Activated CD4-positive, alpha-beta T cell treated with anti-CD3 and anti-CD28 coated beads for 24 hours (primary cell): ENCODE results near the gene NCAM2.

Source experiments
- DNase-seq, 2 donors: peaks; one replicate each; pipeline ENCODE4 v3.0.0-alpha.2; 2020; ENCODE audit warnings: low read depth in 2 of 2

Gene NCAM2

DNA sequence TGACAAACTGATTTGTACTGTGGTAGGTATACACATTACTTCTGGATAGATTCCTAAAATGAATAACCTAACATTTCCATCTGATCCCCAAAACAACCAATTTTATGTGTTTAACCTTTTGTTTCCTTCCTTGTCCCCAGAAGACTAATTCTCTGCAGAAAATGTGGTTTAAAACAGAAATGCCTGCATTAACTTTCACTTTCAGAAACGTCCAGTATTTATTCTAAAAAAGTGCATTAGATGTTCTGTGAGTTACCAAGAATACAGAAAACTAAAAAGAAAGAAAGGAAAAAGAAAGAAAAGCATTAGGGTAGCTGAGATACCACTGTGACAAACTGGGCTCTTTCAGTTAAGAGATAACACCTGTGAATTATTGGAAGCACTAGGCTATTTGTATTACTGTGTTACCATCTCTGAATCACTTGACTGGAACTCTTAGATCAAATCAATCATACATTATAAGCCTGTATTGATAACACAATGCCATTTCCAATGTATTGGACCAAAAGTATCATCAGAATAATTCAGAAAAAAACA, 177.7 kb downstream of the NCAM2 start:
- no peak for DNase-seq

DNA sequence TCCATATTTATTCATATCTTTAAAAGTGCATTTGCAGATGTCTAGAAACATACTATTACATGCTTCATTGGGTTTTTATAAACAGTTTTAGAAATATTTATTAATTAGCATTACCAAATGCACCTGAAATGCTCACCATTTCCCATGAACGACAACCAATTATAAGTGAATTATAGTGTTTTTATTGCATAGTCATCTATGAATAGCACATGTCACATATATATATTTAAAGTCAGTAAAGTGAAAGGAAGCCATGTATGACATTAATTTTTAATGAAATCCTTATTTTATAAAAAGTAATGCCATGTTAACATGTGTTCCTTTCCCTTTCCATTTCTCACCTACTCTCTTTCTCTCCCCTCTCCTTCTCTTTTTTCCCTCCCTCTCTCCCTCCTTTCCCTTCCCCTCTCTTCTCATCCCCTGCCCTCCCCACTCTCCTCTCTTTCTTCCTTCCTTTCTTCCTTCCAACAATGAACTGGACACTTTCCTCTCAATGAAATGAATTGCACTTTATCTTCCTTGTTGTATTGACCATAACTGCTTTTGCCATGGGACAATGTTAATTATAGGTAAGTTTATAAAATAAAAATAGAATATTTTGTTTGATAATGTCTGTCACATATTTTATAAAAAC, 179.3 kb downstream of the NCAM2 start:
- no peak for DNase-seq

DNA sequence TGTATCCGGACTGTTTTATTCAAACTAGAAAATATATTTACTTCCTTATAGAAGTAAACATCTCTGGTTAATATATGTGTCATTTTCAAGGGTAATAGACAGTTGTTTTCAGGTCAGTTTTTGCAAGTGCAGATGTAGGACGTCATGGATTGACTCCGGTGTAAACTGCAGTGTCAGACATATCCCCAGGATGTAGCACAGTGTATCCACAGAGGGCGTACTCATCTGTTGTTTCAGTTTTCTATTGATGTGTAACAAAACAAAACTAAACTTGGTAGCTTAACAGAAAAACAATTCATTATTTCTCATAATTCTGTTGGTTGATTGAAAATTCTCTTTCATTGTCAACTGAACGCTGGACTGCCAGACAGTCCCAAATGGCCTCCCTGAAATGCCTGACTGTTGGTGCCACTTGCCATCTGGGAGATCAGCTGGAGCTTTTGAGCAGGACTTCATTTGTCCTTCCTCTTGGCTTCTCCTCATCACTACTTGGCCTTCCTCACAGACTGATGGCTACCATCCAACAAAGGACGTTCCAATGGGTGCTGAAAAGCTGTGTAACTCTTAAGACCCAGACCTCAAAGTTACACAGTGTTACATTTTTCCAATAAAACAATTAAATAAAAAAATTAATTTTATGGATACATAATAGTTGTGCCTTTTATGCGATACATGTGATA, 181.6 kb downstream of the NCAM2 start:
- DNase-seq, result no peak

DNA sequence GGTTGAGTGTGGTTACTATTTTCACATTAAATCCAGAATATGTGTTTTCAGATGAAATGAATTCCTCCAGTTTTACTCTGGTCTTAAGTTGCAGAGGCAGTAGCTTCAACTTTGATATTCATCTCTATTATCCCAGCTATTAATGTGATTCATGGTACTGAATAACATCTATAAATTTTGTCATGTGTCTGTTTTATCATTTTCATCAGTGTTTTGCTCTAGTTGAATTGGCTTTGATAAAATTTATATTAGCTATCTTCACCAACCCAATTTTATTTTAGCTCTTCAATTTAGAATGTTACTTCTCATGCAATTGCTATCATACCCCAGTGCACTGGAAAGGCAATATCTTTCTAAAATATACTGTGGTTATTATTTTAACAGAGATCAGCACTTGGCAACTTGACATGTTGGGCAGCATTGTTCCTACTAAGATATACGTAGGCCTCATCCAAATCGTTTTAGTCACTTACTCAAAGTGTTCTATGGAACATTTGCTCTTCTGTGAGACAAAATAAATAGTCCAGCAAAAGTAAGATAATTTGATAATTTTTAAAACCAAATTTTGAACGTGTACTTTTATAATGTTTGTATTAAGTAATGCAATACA, 184.3 kb downstream of the NCAM2 start:
- no peak for DNase-seq

DNA sequence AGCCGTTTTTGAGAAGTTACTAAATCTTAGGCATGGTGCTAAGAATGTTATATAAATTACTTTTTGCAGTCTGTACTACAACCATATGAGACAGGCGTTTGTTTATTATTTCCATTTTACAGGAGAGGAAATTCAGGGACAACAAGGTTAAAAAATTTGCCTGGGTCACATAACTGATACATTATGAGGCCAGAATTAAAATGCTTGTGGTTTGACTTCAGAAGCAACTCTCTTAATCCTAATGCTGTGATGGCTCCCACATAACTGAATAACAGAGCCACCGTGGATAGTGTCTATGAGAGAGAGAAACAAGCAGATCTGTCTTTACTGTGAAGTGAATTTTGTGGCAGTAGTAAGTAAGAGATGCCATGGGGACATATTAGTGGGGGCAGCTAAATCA, 184.9 kb downstream of the NCAM2 start:
- no peak for DNase-seq

DNA sequence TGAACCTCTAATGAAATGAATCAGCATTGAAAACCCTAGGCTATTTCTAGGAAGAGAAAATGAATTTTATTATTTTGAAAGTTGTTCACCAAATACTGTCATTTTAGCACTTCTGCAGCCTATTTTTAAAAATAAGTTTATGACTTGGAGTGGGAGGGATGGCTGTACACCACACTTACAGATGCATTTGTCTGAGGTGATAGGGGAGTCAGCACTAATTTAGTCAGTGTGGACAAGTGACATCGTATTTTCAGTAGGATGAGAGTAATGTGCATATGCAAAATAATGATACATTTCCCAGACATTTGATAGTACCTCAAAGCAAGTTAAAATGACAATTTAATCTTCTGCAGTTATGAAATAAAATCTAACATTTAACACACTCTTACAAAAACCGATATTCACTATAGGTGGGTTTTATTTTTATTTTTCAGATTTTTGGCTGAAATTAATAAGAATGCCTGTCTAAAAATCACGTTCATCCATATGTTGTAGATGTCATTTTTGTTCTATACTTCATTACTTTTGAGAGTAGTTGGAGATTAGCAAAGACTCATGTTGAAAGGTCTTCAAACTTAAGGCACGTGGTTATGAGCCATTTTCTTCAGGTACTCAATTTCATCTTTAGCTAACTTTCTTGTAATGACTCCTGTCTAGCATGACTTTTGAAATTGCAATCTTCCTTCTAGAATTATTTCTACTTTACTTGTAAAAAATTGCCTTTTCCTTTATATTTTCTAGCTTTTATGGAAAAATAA, 186.7 kb downstream of the NCAM2 start:
- no peak for DNase-seq

DNA sequence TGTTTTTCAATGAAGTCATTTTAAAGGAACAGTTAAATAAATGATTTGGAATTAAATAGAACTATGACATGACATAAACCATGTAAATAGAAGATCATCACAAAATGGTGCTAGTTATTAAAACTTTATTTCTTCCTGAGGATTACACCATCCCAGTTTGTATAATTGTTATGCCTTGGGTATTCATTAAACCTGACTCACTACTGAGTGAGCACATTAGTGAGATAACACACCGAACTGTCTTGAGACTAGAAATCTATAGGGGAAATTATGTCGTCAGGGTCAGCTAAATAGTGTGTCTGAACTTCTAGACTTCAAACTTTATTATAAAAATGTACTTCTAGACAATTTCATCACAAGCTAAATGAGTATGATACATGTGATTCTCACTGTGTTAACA, 189.4 kb downstream of the NCAM2 start:
- DNase-seq, result no peak

DNA sequence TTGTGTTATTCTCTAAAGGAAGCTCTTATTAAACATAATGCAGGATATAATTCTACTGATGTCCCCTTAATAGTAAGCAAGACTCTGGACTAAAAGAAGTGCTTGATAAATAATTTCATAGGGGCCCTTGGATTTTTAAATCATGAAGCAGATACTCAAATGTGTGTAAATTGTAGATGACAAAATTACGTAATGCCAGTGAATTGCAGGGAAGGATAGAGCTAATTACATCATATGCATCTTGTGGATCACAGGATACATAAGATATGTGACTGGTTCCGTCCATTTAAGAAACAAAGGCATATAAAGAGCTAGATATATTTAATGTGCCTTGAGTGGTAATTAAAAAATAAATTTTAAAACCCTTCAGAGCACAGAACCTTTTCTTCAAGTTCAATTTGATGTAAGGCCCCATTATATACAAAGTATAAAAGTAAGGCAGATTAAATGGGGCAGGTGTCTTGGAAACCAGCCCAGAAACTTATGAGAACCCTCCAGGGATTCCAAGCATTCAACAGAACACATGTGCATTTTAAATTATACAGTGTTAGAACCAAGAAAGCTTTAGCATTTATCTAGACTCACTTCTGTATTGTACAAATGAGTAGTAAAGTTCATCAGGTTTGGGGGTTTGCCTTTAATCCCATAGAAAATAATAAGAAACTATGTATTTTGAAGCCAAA, 190.4 kb downstream of the NCAM2 start:
- DNase-seq, result no peak

DNA sequence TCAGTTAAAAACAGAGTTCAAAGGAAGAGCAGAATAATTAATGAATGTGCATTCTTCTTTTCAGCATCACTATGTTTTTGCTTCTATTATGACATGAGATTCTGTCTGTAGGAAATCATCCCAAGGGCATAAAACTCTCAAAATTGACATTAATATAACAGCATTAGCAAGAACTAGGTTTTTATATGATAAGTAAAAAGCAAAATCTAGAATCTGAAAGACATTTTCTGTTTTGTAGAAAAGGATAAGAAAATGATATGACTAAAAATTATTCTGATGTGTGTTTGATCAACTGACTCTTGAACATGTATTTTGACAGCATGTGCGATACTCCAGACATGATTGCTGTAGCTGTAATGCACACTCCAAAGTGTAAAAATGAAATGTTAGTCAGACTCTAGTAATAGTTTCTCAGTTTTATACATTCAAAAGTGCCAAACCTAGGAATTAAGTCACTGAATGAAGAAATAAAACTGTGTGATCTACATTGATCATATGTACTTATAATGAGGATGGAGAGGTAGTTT, 197.3 kb downstream of the NCAM2 start:
- no peak for DNase-seq

DNA sequence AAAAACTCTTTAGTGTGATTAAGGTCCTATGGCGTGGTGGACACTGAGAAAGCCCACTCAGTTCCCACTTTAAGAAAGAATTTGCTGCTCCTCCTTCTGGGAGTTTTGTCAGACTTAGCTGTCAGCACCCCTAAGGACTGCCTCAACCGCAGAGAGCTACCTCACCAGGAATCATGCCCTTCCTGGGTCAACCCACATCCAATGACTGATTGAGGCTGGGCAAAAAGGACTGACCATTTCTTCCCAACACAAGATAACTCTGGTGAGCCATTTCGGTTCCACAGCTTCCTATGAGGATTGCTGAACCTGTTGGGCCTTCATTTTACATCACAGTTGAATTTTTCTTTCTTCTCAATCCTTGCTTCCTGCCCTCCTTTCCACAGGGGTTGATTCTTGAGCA, 197.9 kb downstream of the NCAM2 start:
- DNase-seq, result no peak

DNA sequence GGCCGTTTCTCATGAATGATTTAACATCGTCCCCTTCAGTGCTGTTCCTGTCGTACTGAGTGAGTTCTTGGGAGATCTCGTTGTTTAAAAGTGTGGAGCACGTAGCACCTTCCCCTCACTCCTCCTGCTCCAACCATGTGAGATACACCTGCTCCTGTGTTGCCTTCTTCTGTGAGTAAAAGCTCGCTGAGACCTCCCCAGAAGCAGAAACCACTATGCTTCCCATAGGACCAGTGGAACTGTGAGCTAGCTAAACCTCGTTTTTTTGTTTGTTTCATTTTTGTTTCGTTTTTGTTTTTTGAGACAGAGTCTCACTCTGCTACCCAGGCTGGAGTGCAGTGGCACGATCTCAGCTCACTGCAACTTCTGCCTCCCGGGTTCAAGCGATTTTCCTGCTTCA, 198.6 kb downstream of the NCAM2 start:
- no peak for DNase-seq

DNA sequence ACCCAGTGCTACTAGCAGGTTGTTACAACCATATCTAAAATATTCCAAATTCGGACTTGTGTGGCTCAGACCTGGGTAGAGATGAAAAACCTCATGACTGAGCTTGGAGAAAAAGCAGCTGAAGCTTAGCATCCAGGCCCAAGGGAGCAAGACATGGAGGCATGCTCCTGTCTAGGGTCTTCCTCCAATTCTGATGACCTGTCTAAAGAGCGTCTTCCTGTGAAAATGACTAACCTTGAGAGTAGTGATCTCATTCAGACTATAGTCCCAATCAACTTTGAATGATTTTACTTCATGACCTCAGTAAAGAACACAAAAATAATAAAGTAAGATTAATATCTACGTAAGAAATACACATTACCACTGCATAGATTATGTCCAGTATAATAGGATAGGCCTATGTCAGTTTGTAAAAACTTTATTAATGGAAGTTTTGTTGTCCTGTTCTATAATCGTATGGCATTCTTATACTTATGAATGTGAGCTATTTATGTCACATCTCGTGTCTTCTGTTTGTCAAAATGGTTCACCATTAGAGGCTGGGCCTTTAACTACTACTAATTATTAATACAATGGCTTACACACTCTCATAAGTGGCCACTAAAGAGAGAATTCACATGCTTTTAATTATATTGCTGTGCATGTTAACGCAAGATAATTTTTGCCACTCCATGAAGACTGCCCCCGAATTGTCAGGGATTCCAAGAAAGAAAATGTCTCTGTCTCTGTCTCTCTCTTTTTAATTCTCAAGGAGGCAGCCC, 201.3 kb downstream of the NCAM2 start:
- DNase-seq, result no peak

DNA sequence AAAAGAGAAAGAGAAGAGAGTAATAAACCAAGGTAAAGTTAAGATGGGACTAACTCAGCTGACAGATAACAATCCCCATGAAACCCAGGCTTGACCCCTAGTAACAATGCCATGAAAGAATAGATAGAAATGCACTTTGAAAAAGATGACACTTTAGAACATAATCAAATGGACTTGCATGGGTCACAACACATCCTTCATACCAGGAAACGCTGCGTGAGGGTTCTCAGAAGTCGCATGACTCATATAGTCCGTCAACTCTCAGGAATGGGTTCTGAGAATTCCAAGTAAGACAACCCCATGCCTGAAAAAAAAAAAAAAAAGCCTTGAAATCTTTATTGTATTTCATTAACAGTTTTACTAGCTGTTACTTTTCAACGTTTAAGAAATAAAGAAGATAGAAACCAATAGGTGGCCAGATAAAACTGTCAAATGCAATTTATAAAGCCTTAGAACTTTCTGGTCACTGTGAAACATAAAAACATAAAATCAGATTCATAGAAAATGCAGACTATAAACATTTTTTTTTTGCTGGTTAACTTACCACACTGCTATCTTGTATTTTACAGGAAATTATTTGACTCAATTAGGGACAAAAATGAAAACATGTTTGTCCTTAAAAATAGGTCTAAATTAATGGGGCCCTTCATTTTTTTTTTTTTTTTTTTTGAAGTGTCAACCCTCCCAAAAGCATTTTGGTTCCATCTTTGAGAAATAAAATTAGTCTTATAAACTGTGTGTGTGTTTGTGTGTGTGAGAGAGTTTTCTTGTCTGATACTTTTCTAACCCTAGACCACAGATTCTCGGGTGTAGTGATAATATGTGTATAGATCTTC, 202.1 kb downstream of the NCAM2 start:
- DNase-seq, result no peak

DNA sequence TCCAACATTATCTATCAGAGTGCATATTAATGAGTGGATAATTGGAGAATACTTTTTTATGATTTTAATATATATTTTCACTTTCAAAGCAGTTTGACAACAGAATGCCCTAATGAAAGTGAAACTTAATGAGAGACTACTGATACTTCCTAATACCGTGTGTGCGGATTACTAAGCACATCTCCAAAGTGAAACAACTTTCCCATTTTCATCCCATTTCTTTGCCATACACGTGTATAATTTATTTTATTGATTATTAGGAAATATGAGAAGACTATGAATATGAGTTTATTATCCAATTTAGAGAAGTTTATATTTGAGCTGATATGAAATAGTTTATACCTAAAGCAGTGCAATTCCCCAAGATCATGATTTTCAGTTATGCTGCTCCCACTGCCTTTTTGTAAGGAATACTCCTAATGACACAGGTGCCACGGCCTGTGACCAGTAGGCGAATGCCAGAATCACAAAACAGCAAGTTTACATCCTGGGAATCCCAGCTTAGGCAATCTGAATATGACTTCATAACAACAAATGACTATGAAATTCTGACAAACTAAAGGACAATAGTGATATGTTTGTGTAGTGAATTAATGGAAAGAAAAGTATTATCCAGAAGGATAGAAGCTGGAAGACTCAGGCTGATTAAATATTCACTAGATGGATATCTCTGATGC, 202.9 kb downstream of the NCAM2 start:
- no peak for DNase-seq

DNA sequence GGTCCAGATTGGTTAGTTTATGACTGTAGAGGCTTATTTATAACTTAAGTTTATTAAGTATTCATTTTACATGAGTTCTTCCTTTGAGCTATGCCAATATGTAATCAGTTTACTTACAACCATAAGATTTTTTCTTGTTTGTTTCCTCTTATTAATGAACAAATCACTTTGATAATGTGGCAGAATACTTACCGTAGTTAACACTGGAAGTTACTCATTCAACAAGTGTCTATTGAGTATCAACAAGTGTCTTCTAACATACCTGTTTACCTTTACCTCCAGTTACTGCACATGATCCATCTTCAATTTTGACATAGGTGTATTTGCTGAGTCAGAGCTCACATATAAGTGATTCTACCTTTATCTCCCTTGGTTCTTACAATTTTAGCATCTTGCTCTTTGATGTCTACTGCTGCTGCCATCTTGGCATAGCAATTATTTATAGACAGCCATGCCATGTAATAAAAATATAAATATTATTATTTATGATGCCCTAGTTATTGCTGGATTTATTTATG, 205.7 kb downstream of the NCAM2 start:
- no peak for DNase-seq

DNA sequence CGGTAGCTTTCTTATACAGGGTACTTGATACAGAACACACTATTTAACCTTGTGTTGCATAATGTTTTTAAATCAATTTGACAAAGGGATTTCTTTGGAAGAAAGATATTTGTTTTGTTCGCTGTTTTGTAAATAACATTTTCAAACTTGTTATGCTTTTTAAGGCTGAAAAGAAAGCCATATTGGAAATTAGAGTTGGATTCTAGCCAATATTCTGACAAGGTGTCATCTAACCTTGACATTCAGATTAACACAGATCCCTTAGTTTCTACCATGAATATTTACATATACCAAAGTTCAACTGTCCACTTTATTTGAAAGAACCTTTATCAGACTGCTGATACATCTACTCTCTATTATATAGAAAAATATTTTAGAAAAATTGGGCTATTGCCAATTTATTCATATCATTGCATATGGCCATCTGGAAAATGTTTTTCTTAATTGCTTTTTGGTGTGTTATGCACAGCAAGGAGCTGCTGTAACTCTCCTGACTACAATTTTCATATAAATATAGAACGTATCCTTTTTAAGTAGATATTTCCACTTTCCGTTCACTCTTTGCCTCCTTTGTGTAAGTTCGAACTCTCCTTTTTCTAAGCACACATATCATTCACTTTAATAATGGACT, 206.3 kb downstream of the NCAM2 start:
- DNase-seq, result no peak

DNA sequence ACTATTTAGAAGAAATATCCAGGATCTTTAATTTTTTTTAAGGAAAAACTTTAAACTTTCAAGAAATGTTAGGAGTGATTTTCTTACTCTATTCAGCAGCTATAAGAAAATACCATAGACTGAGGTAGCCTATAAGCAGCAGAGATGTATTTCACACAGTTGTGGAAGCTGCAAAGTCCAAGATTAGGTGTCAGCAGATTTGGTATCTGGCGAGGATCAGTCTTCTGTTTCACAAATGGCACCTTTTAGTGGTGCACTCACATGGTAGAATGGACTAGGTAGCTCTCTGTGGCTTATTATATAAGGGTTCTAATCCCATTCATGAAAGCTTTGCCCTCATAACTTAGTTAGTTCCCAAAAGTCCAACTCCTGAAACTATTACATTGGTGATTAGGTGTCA, 207.4 kb downstream of the NCAM2 start:
- no peak for DNase-seq

DNA sequence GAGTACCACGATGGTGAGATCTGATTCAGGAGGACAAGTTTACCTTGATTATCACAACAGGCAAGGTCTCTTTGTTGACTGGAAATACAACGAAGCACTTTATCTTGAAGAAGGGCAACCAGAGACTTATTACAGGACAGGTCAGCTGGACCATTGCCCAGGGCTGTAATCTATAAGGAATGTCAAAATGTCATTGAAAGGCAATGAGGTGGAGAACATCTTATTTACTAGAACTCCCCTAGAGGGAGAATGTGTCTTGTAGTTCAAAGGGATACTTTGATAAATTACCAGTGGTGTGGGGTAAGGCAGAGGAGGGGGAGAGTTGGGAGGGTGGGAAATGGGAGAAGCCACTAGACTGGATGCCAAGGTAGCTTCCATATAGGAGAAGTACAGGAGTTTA, 212.3 kb downstream of the NCAM2 start:
- no peak for DNase-seq

DNA sequence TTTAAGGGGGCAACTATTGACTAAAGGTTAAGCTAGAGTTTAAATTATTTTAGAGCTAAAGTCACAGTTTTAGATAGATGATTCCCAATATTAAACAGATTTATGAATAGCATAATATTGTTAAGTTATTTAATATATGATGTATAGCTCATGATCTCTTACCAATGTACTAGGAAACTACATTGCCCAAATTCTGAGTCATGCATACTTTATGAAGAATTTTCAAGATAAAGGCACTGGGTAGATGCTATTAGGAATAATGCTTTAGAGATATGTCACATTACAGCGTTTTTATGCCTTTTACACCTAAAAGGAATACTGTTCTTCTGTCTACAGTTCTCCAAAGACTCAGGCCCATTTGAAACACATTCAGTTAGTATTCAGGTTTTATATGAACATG, 215.1 kb downstream of the NCAM2 start:
- no peak for DNase-seq
